Uterus (tissue), 2 donors: Measurements from ENCODE around the gene SFT2D3.

Experiments
- POLR2A ChIP-seq, 2 donors: fragments of 450-650 bp; IDR thresholded peaks; one replicate each; pipeline ENCODE4 v1.6.1; 2016; ENCODE audit warnings: antibody characterized with exemption in 2 of 2, mild to moderate bottlenecking in 1 of 2, moderate library complexity in 1 of 2
- TF ChIP-seq, protein P1 (sequence below), 4 experiments: fragments of 200-600 bp in 2 of 4; fragments of 450-650 bp in 2 of 4; sonication (generic) in 2 of 4; IDR thresholded peaks; one replicate each; pipeline ENCODE4 v1.5.1; 2016 to 2019; ENCODE audit warnings: antibody characterized with exemption in 4 of 4, mild to moderate bottlenecking in 2 of 4, moderate library complexity in 1 of 4

DNA sequence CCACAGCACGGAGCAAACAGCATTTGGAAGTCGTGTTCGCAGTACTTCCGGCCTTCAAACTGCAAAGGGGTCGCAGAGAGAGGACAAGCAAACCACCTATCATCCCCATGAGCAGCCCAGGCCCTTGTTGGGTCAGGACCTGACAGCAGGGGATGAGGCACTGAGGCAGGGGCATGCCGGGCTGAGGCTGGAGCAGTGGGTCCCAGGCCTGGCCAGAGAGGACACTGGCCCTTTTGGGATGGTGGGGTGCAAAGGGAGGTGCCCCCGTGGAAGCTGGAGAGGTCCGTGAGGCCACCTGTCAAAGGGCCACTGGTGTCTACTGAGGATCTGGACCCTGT, 46.5 kb upstream of the SFT2D3 start:
- TF ChIP-seq, protein P1, sequence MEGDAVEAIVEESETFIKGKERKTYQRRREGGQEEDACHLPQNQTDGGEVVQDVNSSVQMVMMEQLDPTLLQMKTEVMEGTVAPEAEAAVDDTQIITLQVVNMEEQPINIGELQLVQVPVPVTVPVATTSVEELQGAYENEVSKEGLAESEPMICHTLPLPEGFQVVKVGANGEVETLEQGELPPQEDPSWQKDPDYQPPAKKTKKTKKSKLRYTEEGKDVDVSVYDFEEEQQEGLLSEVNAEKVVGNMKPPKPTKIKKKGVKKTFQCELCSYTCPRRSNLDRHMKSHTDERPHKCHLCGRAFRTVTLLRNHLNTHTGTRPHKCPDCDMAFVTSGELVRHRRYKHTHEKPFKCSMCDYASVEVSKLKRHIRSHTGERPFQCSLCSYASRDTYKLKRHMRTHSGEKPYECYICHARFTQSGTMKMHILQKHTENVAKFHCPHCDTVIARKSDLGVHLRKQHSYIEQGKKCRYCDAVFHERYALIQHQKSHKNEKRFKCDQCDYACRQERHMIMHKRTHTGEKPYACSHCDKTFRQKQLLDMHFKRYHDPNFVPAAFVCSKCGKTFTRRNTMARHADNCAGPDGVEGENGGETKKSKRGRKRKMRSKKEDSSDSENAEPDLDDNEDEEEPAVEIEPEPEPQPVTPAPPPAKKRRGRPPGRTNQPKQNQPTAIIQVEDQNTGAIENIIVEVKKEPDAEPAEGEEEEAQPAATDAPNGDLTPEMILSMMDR (IDR thresholded peaks at IDR 0.05), result no peak
- TF ChIP-seq POLR2A (IDR thresholded peaks at IDR 0.05), result no peak
